HepG2 (cell line): ENCODE measurements around the gene JADE2. TPM values are rescaled to one million over a fixed set of nuclear protein-coding genes. Genes with fewer than 3 reads are reported as not detected.

Experiments used
- AHR ChIP-seq: IDR thresholded peaks from 2 replicates; pipeline ENCODE4 v1.6.1; 2018; ENCODE audit warnings: missing genetic modification reagents, missing compliant biosample characterization
- CHD2 ChIP-seq: IDR thresholded peaks from 2 replicates; pipeline ENCODE4 v1.6.1; 2011; ENCODE audit warnings: low read depth, low read length, improper control_type of control experiment
- GFI1 ChIP-seq: sonication (generic); formaldehyde crosslinking; IDR thresholded peaks from 2 replicates; pipeline ENCODE4 v1.5.0; 2020; ENCODE audit warnings: missing genetic modification reagents, mild to moderate bottlenecking, borderline replicate concordance
- HES4 ChIP-seq: sonication (generic); formaldehyde crosslinking; IDR thresholded peaks from 2 replicates; pipeline ENCODE4 v1.9.0; 2021; ENCODE audit warnings: mild to moderate bottlenecking, missing genetic modification reagents, borderline replicate concordance
- HNRNPLL ChIP-seq: fragments of 200-400 bp; formaldehyde crosslinking; IDR thresholded peaks from 2 replicates; pipeline ENCODE4 v1.6.1; 2017; ENCODE audit warnings: mild to moderate bottlenecking, low read depth, low read length; ENCODE audit not compliant: poor library complexity, severe bottlenecking
- JUN ChIP-seq: sonication (generic); formaldehyde crosslinking; IDR thresholded peaks from 2 replicates; pipeline ENCODE4 v1.4.0; 2020; ENCODE audit warnings: mild to moderate bottlenecking, missing genetic modification reagents
- KDM3A ChIP-seq: IDR thresholded peaks from 2 replicates; pipeline ENCODE4 v1.6.1; 2018; ENCODE audit warnings: low read depth, missing compliant biosample characterization
- KMT2B ChIP-seq: IDR thresholded peaks from 2 replicates; pipeline ENCODE4 v1.6.1; 2016; ENCODE audit warnings: missing genetic modification reagents, missing compliant biosample characterization
- PHF20 ChIP-seq: sonication (generic); formaldehyde crosslinking; IDR thresholded peaks from 2 replicates; pipeline ENCODE4 v1.5.0; 2020; ENCODE audit warnings: mild to moderate bottlenecking, missing genetic modification reagents
- POLR2AphosphoS5 ChIP-seq: IDR thresholded peaks from 2 replicates; pipeline ENCODE4 v1.6.1; 2012; ENCODE audit warnings: low read depth, low read length
- REST ChIP-seq, 2 experiments: IDR thresholded peaks; 2 replicates each; pipeline ENCODE4 v1.6.1; 2011 to 2012; ENCODE audit warnings: low read length in 2 of 2, borderline replicate concordance in 1 of 2, low read depth in 1 of 2, mild to moderate bottlenecking in 1 of 2, moderate library complexity in 1 of 2
- SRSF9 ChIP-seq: fragments of 200-400 bp; formaldehyde crosslinking; IDR thresholded peaks from 2 replicates; pipeline ENCODE4 v1.6.1; 2018; ENCODE audit warnings: borderline replicate concordance, mild to moderate bottlenecking, low read depth, low read length; ENCODE audit not compliant: insufficient read depth, poor library complexity, severe bottlenecking
- SUZ12 ChIP-seq: fragments of 150-350 bp; IDR thresholded peaks from 2 replicates; pipeline ENCODE4 v1.6.1; 2014; ENCODE audit warnings: low read depth, low read length
- THYN1 ChIP-seq: sonication (generic); formaldehyde crosslinking; IDR thresholded peaks from 2 replicates; pipeline ENCODE4 v1.8.1; 2023; ENCODE audit warnings: low read depth, mild to moderate bottlenecking, moderate library complexity, missing genetic modification reagents, borderline replicate concordance
- ZMAT3 ChIP-seq: sonication (generic); formaldehyde crosslinking; conservative IDR thresholded peaks from 2 replicates; pipeline ENCODE4 v1.7.0; 2021; ENCODE audit warnings: missing genetic modification reagents
- ZNF3 ChIP-seq: IDR thresholded peaks from 2 replicates; pipeline ENCODE4 v1.7.0; 2017; ENCODE audit warnings: inconsistent platforms
- ZNF558 ChIP-seq: sonication (generic); formaldehyde crosslinking; IDR thresholded peaks from 2 replicates; pipeline ENCODE4 v1.9.0; 2022; ENCODE audit warnings: mild to moderate bottlenecking, missing genetic modification reagents, borderline replicate concordance
- ZNF747 ChIP-seq: sonication (generic); formaldehyde crosslinking; IDR thresholded peaks from 2 replicates; pipeline ENCODE4 v1.8.1; 2023; ENCODE audit warnings: missing genetic modification reagents, mild to moderate bottlenecking, borderline replicate concordance
- polyA plus RNA-seq, 8 experiments: library from polyadenylated mRNA; depleted of rRNA in 3 of 8; stranded (reverse) in 7 of 8; unstranded in 1 of 8; fragments of >200 nt; fragmentation: Illumina TruSeq in 4 of 8; extraction: Trizol in 4 of 8; gene quantifications; 2 replicates each; pipeline versions ENCODE4 v1.2.1 to v1.2.3, GENCODE V29; 2011 to 2016; ENCODE audit warnings: low read depth in 4 of 8, missing spikeins in 1 of 8, mixed read lengths in 1 of 8; ENCODE audit not compliant: insufficient read depth in 1 of 8
- total RNA-seq, 5 experiments: library from RNA; depleted of rRNA; stranded (reverse); fragments of >200 nt; fragmentation: Illumina TruSeq; extraction: Trizol; gene quantifications; 2 replicates each; pipeline ENCODE4 v1.2.3, GENCODE V29; 2016; ENCODE audit warnings: low read depth in 1 of 5
- TF ChIP-seq, protein P1 (sequence below): sonication (generic); formaldehyde crosslinking; IDR thresholded peaks from 2 replicates; pipeline ENCODE4; 2020; ENCODE audit warnings: missing genetic modification reagents, mild to moderate bottlenecking, borderline replicate concordance
- TF ChIP-seq, protein P2 (sequence below): IDR thresholded peaks from 2 replicates; pipeline ENCODE4 v1.6.1; 2016; ENCODE audit warnings: missing biosample characterization, missing genetic modification reagents, low read depth

JADE2 gene
- total and polyA plus RNA-seq, 2 of the 13 experiments (the other 11 are each of a cell fraction or from before 2014, with no cell fraction given), result 7.5 to 15.1 TPM

DNA sequence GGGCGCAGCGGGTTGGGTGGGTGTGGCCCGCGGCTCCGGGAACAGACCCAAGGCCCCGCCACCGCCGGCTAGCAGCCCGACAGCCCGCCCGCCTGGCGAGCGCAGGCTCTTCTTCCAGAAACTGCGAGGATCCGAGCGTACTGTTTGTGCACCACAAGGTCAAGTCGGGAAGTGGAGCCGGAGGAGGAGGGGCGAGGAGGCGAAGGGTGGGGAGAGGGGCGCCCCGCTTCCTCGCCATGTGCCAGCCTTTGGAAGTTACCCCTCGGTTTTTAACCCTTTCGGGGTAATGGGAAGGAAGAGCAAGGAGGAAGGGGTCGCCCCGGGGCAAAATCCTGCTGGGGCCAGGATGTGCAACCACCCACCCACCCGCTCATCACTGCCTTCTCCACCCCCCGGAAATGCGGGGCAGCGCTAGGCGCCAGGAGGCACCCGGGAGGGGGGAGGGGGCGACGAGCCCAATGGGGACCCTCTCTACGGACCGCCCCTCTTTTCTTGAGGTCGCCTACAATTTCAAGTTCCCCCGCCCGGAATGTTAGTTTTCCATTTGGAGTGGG is 1.1 kb upstream of the JADE2 start (continued):
- TF ChIP-seq SRSF9, result no peak
- TF ChIP-seq ZNF558, result peak; percentile 69; the same call in 1 of the 2 replicates
- TF ChIP-seq, protein P1, sequence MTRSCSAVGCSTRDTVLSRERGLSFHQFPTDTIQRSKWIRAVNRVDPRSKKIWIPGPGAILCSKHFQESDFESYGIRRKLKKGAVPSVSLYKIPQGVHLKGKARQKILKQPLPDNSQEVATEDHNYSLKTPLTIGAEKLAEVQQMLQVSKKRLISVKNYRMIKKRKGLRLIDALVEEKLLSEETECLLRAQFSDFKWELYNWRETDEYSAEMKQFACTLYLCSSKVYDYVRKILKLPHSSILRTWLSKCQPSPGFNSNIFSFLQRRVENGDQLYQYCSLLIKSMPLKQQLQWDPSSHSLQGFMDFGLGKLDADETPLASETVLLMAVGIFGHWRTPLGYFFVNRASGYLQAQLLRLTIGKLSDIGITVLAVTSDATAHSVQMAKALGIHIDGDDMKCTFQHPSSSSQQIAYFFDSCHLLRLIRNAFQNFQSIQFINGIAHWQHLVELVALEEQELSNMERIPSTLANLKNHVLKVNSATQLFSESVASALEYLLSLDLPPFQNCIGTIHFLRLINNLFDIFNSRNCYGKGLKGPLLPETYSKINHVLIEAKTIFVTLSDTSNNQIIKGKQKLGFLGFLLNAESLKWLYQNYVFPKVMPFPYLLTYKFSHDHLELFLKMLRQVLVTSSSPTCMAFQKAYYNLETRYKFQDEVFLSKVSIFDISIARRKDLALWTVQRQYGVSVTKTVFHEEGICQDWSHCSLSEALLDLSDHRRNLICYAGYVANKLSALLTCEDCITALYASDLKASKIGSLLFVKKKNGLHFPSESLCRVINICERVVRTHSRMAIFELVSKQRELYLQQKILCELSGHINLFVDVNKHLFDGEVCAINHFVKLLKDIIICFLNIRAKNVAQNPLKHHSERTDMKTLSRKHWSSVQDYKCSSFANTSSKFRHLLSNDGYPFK (CRISPR knock-in tag), result peak; percentile 25; the same call in 1 of the 2 replicates
- no peak for TF ChIP-seq THYN1 (CRISPR knock-in tag)
- TF ChIP-seq PHF20 (CRISPR knock-in tag), result no peak
- no peak for TF ChIP-seq SUZ12
- TF ChIP-seq, protein P2, sequence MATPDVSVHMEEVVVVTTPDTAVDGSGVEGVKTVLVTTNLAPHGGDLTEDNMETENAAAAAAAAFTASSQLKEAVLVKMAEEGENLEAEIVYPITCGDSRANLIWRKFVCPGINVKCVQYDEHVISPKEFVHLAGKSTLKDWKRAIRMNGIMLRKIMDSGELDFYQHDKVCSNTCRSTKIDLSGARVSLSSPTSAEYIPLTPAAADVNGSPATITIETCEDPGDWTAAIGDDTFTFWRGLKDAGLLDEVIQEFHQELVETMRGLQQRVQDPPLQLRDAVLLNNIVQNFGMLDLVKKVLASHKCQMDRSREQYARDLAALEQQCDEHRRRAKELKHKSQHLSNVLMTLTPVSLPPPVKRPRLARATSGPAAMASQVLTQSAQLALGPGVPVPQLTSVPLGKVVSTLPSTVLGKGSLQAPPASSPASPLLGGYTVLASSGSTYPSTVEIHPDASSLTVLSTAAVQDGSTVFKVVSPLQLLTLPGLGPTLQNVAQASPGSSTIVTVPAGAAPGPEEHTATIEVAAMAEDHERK (CRISPR knock-in tag), result no peak
- peak; percentile 34 for TF ChIP-seq HNRNPLL
- TF ChIP-seq REST (IDR thresholded peaks at IDR 0.05; ENCODE audit: borderline replicate concordance in 1 of 2, low read depth in 1 of 2, low read length in 2 of 2), result no peak
- no peak for TF ChIP-seq ZMAT3 (CRISPR knock-in tag)
- TF ChIP-seq KMT2B, result no peak
- no peak for TF ChIP-seq KDM3A (CRISPR knock-in tag)
- no peak for TF ChIP-seq CHD2
- TF ChIP-seq AHR, result no peak
- no peak for TF ChIP-seq ZNF747 (CRISPR knock-in tag)
- TF ChIP-seq POLR2AphosphoS5, result no peak
- TF ChIP-seq HES4 (CRISPR knock-in tag), result peak; percentile 36; the same call in 1 of the 2 replicates
- no peak for TF ChIP-seq JUN (CRISPR knock-in tag)
- TF ChIP-seq GFI1 (CRISPR knock-in tag), result no peak
- no peak for TF ChIP-seq ZNF3 (CRISPR knock-in tag)
